ENCODE results near the gene PDK1.

DNA sequence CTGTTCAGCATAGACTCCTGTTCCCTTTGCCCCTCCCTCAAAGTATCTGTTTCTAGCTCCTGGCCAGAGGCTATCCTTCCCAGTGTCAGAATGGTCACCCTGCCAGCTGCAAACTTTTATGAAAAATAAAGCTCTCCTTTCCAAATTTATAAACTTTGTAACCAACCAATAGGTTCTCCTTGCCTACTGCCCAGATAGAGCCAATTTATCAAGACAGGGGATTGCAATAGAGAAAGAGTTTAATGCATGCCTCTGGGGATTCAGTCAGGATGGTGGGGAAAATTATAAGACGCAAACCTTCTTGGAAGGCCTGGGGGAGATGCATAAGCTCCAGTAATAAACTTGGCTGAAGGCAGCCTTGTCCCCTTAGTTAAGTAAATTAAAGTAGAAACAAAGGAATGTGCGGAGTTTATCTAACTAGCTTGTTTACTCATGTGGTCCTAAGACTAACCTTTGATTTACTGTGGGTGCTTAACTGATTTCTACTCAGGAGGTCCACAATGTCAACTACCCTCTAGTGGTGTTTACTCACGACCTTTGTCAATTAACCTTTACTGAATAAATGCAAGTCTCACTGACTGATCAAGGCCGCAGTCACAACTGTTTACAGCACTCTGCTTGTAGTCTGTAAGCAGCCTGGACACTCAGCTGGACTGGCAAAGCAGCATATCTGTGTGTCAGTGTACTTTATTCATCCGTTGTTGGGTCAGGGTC lies 42.9 kb upstream of the PDK1 start:
- no peak for TF ChIP-seq CBX8 (IDR thresholded peaks at IDR 0.05)
- TF ChIP-seq FOSB (CRISPR knock-in tag; IDR thresholded peaks at IDR 0.05), result no peak
- TF ChIP-seq, protein P1, sequence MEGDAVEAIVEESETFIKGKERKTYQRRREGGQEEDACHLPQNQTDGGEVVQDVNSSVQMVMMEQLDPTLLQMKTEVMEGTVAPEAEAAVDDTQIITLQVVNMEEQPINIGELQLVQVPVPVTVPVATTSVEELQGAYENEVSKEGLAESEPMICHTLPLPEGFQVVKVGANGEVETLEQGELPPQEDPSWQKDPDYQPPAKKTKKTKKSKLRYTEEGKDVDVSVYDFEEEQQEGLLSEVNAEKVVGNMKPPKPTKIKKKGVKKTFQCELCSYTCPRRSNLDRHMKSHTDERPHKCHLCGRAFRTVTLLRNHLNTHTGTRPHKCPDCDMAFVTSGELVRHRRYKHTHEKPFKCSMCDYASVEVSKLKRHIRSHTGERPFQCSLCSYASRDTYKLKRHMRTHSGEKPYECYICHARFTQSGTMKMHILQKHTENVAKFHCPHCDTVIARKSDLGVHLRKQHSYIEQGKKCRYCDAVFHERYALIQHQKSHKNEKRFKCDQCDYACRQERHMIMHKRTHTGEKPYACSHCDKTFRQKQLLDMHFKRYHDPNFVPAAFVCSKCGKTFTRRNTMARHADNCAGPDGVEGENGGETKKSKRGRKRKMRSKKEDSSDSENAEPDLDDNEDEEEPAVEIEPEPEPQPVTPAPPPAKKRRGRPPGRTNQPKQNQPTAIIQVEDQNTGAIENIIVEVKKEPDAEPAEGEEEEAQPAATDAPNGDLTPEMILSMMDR (IDR thresholded peaks at IDR 0.05), result no peak
- no peak for TF ChIP-seq EP300 (IDR thresholded peaks at IDR 0.05)
- no peak for TF ChIP-seq RCOR1 (IDR thresholded peaks at IDR 0.05; ENCODE audit: low read depth, low read length)

Measured in A549 (cell line).